T-helper 2 cell treated with Interferon-gamma antibody and Interleukin-4, amounts not matched to agents 100 ng/mL and 5 ng/mL, for 36 hours (primary cell): ENCODE measurements around the gene ARVCF. TPM values are rescaled to one million over a fixed set of nuclear protein-coding genes. Genes with fewer than 3 reads are reported as not detected.
"Not testable (repeated sequence)": the region's sequence is repeated elsewhere in the genome, so short reads cannot be mapped to it uniquely, and the experiment has no call there.

ENCODE experiments used
- intact Hi-C: fragments of 100-400 bp; cut with micrococcal nuclease; formaldehyde crosslinking; loops from one replicate; pipeline ENCODE4 v1.15.1; 2023
- total RNA-seq: library from RNA; stranded (reverse); gene quantifications from 2 replicates; pipeline ENCODE4 v1.2.3, GENCODE V29; 2022

The ARVCF gene
- total RNA-seq, 1 donor from 2014 or later, result 0.84 TPM

DNA sequence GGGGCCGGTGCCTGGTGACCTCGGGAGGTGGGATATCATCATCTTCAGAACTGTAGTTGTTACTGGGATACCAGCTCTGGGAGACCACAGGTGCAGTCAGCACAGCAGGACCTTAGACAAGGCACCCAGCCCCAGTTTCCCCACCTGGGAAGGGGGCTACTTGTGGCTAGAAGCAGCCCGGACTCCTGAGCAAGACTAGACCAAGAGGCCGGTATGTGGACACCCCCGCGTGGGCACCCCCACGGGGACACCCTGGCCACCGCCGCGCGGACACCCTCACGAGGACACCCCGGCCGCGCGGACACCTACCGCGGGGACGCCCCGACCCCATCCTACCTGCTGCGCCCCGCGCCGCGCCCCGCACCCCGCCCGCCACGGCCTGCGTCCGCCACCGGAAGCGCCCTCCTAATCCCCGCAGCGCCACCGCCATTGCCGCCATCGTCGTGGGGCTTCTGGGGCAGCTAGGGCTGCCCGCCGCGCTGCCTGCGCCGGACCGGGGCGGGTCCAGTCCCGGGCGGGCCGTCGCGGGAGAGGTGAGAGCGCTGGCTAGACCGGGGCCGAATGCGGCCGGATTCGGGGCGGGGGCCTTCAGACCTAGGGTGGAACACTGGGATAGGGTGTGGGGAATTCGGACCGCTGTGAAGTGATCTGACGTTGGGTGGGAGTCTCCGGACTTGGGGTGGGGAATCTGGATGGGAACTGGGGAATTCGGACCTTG is 75.1 kb downstream of the ARVCF start, which contains the start of the genes COMT and TXNRD2:
COMT (plus strand) TSS at position 408 of the 718 bp plus-strand sequence. CDS start 20,755 bp downstream, outside the sequence.
TXNRD2 (minus strand) TSS at position 454 of the 718 bp plus-strand sequence; CDS start at position 439, 15 bp downstream.
- intact Hi-C loops, result loop anchor here (5.0 kb wide), 1 partner anchor 84 kb away; no protein-coding TSS in a partner anchor

DNA sequence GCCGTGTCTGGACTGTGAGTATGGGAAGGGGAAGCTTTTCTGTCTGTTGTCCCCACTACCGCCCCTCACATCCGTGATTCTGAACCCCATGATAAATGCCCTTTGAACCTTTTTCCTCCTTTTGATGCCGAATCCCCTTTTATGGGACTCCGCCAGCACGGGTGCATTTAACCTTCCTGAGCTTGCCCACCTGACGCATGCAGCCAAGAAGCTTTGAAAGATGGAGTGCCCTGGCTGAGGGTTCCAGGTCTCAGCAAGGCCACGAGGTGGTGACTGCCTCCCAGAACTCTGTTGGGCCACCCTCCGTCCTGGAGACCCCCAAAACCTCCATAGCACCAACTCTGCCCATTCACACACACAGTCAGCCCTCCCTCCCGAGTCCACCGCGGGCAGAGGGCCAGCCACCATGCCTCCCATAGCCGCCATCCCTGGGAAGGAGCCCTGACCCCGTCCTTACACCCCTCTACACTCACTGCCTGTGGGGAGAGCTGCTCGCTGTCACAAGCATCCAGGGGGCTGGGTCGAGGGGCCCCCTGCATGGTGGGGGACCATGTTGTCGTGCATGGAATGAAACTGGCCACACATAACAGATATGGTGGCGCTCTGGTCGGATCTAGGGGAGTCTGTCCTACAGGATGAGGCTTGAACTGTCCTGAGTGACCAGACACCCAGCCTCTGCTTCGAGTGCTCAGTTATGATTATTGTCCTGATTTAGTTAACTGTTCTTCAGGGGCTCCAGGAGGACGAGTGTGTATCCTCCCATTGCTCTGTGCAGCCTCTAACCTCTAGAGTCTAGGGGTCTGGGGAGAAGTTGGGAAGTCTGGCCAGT is 75.9 kb downstream of the ARVCF start:
- intact Hi-C loops, result loop anchor here (5.0 kb wide), 1 partner anchor 83 kb away; no protein-coding TSS in a partner anchor

- intact Hi-C loops, result no loop called here
These were observed 78.8 kb downstream of the ARVCF start for GRCh38 chr22:19937616-19938473.

- intact Hi-C loops, result no loop called here
These were observed 80.1 kb downstream of the ARVCF start for GRCh38 chr22:19936513-19936912.

DNA sequence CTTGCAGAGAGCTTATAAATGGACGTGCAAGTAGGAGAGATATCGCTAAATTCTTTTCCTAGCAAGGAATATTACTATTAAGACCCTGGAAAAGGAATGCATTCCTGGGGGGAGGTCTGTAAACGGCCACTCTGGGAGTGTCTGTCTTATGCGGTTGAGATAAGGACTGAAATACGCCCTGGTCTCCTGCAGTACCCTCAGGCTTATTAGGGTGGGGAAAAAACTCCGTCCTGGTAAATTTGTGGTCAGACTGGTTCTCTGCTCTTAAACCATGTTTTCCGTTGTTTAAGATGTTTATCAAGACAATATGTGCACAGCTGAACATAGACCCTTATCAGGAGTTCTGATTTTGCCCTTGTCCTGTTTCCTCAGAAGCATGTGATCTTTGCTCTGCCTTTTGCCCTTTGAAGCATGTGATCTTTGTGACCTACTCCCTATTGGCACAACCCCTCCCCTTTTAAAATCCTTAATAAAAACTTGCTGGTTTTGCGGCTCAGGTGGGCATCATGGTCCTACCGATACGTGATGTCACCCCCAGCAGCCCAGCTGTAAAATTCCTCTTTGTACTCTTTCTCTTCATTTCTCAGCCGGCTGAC is 81.4 kb downstream of the ARVCF start:
- intact Hi-C loops, result not testable (repeated sequence)

DNA sequence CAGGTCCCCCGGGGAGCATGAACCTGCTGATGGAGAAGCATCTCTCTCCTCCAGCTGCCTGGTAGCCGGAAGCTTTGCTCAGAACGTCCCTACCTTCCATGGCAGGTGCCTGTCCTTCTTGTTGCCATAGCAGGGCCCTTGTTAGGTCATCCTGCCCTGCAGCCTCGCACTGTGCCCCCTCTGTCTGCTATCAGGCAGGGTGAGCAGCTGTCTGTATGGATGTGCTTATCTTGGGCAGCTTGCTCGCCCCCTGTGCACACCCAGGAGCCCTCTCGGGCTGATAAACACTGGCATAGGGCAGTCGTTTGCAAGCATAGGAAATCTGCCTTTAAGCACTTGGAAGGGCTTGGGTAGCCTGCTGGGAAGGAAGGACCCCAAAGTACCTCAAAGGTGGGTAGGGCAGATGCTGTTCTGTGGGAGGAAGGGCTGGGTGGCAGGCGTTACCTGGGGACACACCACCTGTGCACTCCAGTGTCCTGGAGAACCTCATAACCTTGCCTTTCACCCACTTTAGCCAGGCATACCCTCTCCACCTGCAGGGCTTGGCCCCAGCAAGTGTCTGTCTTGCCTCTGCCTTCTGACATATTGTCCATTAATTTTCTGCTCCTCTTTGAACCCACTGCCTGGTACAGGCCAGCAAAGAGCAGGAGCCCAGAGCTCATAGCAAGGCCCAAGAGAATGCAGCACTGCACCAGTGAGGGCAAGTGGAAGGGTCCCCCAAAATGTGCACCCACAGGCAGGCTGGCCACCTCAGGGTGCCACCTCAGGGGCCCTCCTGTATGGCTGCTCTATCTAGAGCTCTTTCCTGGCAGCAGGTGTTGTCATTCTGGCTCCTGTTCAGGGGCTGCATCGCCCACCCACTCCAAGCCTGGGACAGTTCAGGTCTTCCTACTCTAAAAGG is 83.0 kb downstream of the ARVCF start:
- intact Hi-C loops, result no loop called here

GRCh38 chr22:19932367-19933206 is 84.0 kb downstream of the ARVCF start:
- intact Hi-C loops, result no loop called here

- intact Hi-C loops, result no loop called here
These were observed 85.1 kb downstream of the ARVCF start for GRCh38 chr22:19931514-19931913.

- intact Hi-C loops, result no loop called here
These were observed 85.8 kb downstream of the ARVCF start for GRCh38 chr22:19930551-19931486.

GRCh38 chr22:19929586-19930550 is 86.8 kb downstream of the ARVCF start:
- intact Hi-C loops, result no loop called here

GRCh38 chr22:19928207-19928606 is 88.4 kb downstream of the ARVCF start:
- intact Hi-C loops, result no loop called here

DNA sequence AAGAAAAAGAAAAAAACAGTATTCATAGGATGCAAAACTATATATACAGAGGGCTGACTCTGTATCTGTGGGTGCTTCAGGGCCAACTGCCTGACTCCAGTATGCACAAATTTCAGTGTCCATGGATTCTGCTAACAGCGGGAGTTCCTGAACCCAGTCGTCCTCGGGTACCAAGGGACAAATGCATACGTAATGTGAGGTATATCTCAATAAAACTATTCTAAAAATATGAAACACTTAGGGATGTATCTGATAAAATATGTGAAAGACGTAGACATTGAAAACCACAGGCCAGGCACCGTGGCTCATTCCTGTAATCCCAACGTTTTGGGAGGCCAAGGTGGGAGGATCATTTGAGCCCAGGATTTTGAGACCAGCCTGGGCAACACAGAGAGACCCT is 88.9 kb downstream of the ARVCF start:
- intact Hi-C loops, result no loop called here

GRCh38 chr22:19926028-19926427 is 90.6 kb downstream of the ARVCF start:
- intact Hi-C loops, result not testable (repeated sequence)

DNA sequence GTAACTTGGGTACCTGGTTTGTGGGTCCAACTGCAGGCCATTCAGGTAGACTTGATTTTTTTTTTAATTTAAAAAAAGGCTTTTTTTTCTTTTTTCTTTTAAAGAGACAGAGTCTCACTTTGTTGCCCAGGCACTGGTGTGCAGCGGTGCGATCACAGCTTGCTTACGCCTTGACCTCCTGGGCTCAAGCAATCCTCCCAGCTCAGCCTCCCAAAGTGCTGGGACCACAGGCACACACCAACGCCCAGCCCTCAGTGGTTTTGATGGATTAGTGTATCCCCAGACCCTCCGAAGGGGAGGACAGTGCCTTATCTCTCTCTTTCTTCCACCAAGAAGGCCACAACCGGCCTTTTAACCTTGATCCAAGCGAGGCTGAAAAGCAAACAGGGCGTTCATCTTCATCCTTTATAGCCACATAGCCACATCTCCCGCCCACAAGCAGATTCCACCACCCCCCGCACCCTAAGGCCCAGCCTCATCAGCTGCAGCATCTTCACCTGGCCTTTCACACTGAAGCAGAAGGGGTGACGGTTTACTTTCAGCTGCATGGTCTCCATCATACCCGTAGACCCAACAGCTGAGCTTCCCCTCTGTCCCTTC is 92.6 kb downstream of the ARVCF start:
- intact Hi-C loops, result no loop called here

GRCh38 chr22:19921544-19922081 is 95.0 kb downstream of the ARVCF start:
- intact Hi-C loops, result no loop called here
